Measurements from ENCODE around the gene MAPK6.

The MAPK6 gene

GRCh38 chr15:52056496-52056895, 37.5 kb downstream of the MAPK6 start:
- no peak for DNase-seq (ENCODE audit: low read depth)
- no peak overlapping the region for H3K4me3 ChIP-seq (ENCODE audit: low read depth, low read length)
- in situ Hi-C loops (cut with HindIII; ENCODE audit: low sequenced_read_pairs) = no loop called here
- TF ChIP-seq, protein P1, sequence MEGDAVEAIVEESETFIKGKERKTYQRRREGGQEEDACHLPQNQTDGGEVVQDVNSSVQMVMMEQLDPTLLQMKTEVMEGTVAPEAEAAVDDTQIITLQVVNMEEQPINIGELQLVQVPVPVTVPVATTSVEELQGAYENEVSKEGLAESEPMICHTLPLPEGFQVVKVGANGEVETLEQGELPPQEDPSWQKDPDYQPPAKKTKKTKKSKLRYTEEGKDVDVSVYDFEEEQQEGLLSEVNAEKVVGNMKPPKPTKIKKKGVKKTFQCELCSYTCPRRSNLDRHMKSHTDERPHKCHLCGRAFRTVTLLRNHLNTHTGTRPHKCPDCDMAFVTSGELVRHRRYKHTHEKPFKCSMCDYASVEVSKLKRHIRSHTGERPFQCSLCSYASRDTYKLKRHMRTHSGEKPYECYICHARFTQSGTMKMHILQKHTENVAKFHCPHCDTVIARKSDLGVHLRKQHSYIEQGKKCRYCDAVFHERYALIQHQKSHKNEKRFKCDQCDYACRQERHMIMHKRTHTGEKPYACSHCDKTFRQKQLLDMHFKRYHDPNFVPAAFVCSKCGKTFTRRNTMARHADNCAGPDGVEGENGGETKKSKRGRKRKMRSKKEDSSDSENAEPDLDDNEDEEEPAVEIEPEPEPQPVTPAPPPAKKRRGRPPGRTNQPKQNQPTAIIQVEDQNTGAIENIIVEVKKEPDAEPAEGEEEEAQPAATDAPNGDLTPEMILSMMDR (IDR thresholded peaks at IDR 0.05; ENCODE audit: low read depth, low read length, missing control alignments) = no peak

GRCh38 chr15:52057996-52058395, 39.0 kb downstream of the MAPK6 start:
- TF ChIP-seq, protein P1 (IDR thresholded peaks at IDR 0.05; ENCODE audit: low read depth, low read length, missing control alignments) = no peak
- in situ Hi-C loops (cut with HindIII; ENCODE audit: low sequenced_read_pairs) = no loop called here
- no peak for DNase-seq (ENCODE audit: low read depth)
- no peak overlapping the region for H3K4me3 ChIP-seq (ENCODE audit: low read depth, low read length)

GRCh38 chr15:52060501-52060900, 41.5 kb downstream of the MAPK6 start:
- no peak for DNase-seq (ENCODE audit: low read depth)
- TF ChIP-seq, protein P1 (IDR thresholded peaks at IDR 0.05; ENCODE audit: low read depth, low read length, missing control alignments) = no peak
- H3K4me3 ChIP-seq (ENCODE audit: low read depth, low read length) = no peak overlapping the region
- in situ Hi-C loops (cut with HindIII; ENCODE audit: low sequenced_read_pairs) = no loop called here

GRCh38 chr15:52066842-52067544, 48.0 kb downstream of the MAPK6 start:
- no peak overlapping the region for H3K4me3 ChIP-seq (ENCODE audit: low read depth, low read length)
- TF ChIP-seq, protein P1 (IDR thresholded peaks at IDR 0.05; ENCODE audit: low read depth, low read length, missing control alignments) = no peak
- no peak for DNase-seq (ENCODE audit: low read depth)
- in situ Hi-C loops (cut with HindIII; ENCODE audit: low sequenced_read_pairs) = no loop called here

DNA sequence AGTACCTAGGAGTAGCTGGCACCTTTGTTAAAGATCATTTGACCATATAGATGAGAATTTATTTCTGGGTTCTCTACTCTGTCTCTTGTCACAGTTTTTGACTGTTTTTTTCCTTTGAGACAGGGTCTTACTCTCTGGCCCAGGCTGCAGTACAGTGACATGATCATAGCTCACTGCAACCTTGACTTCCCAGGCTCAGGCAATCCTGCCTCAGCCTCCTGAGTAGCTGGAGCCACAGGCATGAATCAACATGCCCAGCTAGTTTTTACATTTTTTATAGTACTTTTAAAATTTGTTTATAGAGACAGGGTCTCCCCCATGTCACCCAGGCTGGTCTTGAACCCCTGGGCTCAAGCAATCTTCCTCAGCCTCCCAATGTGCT, 48.5 kb downstream of the MAPK6 start:
- in situ Hi-C loops (cut with HindIII; ENCODE audit: low sequenced_read_pairs) = no loop called here
- no peak for DNase-seq (ENCODE audit: low read depth)

GRCh38 chr15:52068004-52068615, 49.1 kb downstream of the MAPK6 start:
- H3K4me3 ChIP-seq (ENCODE audit: low read depth, low read length) = no peak overlapping the region
- TF ChIP-seq, protein P1 (IDR thresholded peaks at IDR 0.05; ENCODE audit: low read depth, low read length, missing control alignments) = no peak
- no peak for DNase-seq (ENCODE audit: low read depth)
- in situ Hi-C loops (cut with HindIII; ENCODE audit: low sequenced_read_pairs) = no loop called here

More for the DNA sequence above, 48.5 kb downstream of the MAPK6 start:
- TF ChIP-seq, protein P1 (IDR thresholded peaks at IDR 0.05; ENCODE audit: low read depth, low read length, missing control alignments) = no peak
- H3K4me3 ChIP-seq (ENCODE audit: low read depth, low read length) = no peak overlapping the region

Measured in astrocyte of the cerebellum (primary cell).